HUES48 (cell line): ENCODE results near the gene POLR3E.

ENCODE experiments used
- H3K27ac ChIP-seq: one replicate; pipeline ENCODE4 v1.7.0; 2013; ENCODE audit warnings: low read depth, low read length, inconsistent platforms
- H3K27me3 ChIP-seq: 2 replicates; pipeline ENCODE4 v1.6.1; 2013; ENCODE audit warnings: mild to moderate bottlenecking, low read length; ENCODE audit not compliant: control insufficient read depth, insufficient read depth
- H3K36me3 ChIP-seq: 2 replicates; pipeline ENCODE4 v1.6.1; 2013; ENCODE audit warnings: low read length; ENCODE audit not compliant: control insufficient read depth, insufficient read depth
- H3K4me1 ChIP-seq: 2 replicates; pipeline ENCODE4 v1.6.1; 2013; ENCODE audit warnings: mild to moderate bottlenecking, low read length; ENCODE audit not compliant: control insufficient read depth, insufficient read depth
- H3K4me3 ChIP-seq: 2 replicates; pipeline ENCODE4 v1.5.1; 2013; ENCODE audit warnings: mild to moderate bottlenecking, low read depth, low read length
- H3K9ac ChIP-seq: 2 replicates; pipeline ENCODE4 v1.6.1; 2013; ENCODE audit warnings: mild to moderate bottlenecking, low read depth, low read length, moderate library complexity
- H3K9me3 ChIP-seq: 2 replicates; pipeline ENCODE4 v1.6.1; 2013; ENCODE audit warnings: low read length; ENCODE audit not compliant: control insufficient read depth, insufficient read depth

POLR3E gene

DNA sequence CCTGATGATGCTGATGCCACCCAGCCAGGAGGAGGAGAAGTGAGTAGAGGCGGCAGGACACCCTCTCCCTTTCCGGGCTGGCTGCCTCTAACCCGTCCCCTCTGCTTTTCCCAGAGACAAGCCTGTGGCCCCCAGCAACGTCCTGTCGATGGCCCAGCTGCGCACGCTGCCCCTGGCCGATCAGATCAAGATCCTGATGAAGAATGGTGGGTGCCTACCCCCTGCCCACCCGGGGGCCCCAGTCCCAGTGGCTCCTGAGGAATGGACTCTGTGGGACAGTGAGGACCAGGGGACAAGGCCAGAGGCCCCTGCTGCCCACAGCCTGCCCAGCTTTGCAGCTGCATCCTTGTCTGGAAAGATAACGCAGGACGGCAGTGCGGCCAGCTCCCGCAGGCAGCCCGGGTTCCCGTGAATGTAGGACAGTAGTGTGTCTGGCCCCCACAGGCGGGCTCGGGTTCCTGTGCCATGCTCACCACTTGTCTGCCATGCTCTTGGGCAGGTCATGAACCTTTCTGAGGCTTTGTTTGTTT lies 19.9 kb downstream of the POLR3E start:
- Histone ChIP-seq H3K27ac (no peak overlapping the region), H3K4me3 (no peak overlapping the region), H3K27me3 (no peaks in the 10 kb centered on the region), H3K36me3 (peaks cover 91% of the 10 kb centered on the region), H3K9ac (no peak overlapping the region), H3K4me1 (peaks cover 4% of the 10 kb centered on the region; the same call in 1 of the 2 replicates), H3K9me3 (no peaks in the 10 kb centered on the region)

- no peaks in the 10 kb centered on the region for H3K9me3 ChIP-seq
- no peak overlapping the region for H3K9ac ChIP-seq
- no peak overlapping the region for H3K4me3 ChIP-seq
- H3K27ac ChIP-seq, result no peak overlapping the region
- H3K36me3 ChIP-seq, result peaks cover 91% of the 10 kb centered on the region
- H3K27me3 ChIP-seq, result no peaks in the 10 kb centered on the region
- H3K4me1 ChIP-seq, result peaks cover 4% of the 10 kb centered on the region; the same call in 1 of the 2 replicates
Observed at GRCh38 chr16:22317625-22318024, 20.4 kb downstream of the POLR3E start.

DNA sequence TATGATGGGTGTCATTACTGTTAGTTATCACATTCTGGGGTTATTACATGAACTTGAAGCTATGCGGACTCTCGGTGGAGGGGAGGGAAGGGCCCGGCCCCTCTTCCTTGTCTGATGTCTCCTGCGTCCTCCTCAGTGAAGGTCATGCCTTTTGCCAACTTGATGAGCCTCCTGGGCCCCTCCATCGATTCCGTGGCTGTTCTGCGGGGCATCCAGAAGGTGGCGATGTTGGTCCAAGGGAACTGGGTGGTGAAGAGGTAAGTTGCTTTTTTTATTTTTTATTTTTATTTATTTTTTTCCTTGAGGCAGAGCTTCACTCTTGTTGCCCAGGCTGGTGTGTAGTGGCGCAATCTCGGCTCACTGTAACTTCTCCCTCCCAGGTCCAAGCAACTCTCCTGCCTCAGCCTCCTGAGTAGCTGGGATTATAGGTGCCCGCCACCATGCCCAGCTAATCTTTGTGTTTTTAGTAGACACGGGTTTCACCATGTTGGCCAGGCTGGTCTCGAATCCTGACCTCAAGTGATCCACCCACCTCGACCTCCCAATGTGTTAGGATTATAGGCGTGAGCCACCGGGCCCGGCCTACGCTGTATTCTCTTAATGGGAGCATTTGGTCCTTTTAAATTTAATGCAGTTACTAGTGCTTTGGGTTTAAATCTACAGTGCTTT lies 21.6 kb downstream of the POLR3E start:
- Histone ChIP-seq H3K9me3 (no peaks in the 10 kb centered on the region), H3K36me3 (peaks cover 91% of the 10 kb centered on the region), H3K27ac (no peak overlapping the region), H3K27me3 (no peaks in the 10 kb centered on the region), H3K4me3 (no peak overlapping the region), H3K9ac (no peak overlapping the region), H3K4me1 (peaks cover 4% of the 10 kb centered on the region; the same call in 1 of the 2 replicates)

DNA sequence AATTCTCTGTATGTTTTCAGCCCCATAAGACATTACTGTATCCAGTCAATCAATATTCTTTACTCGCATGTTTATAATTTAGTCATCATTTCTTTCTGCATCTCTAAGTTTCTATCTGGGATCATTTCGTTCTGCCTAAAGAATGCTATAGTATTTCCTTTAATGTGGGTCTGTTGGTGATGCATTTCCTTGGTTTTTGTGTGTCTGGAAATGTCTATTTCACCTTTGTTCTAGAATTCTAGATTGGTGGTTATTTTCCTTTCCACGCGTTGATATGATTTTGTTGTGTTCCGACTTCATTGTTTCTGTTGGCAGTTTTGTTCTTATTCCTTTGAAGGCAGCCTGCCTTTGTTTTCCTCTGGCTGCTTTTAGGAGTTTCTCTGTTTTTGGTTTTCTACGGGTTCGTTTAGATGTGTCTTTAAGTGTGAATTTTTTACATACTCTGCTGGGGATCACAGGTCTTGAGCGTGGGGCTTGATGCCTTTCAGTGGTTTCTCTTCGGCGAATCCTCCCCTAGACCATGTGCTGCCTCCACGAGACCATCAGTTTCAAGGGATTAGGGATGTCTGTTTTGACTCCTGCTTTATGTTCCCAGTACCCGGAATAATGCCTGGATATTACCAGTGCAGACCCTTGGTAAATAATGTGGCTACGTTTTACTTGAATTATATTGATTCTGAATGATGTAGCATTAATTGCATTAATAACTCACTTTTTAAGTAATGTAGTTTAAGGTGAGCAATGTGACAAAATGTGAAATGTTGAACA lies 23.5 kb downstream of the POLR3E start:
- H3K27me3 ChIP-seq, result no peaks in the 10 kb centered on the region

GRCh38 chr16:22321340-22322001 lies 24.3 kb downstream of the POLR3E start:
- H3K9me3 ChIP-seq, result no peaks in the 10 kb centered on the region
- peak overlapping the region; percentile 32 for H3K27ac ChIP-seq
- peak overlapping the region; percentile 53; the same call in 1 of the 2 replicates for H3K9ac ChIP-seq
- H3K4me3 ChIP-seq, result no peak overlapping the region
- no peaks in the 10 kb centered on the region for H3K27me3 ChIP-seq
- H3K4me1 ChIP-seq, result peaks cover 4% of the 10 kb centered on the region; the same call in 1 of the 2 replicates
- H3K36me3 ChIP-seq, result peaks cover 93% of the 10 kb centered on the region

More for the DNA sequence above, 23.5 kb downstream of the POLR3E start:
- Histone ChIP-seq H3K9ac (no peak overlapping the region), H3K9me3 (no peaks in the 10 kb centered on the region), H3K27ac (peak overlapping the region; percentile 32), H3K4me3 (no peak overlapping the region), H3K36me3 (peaks cover 93% of the 10 kb centered on the region), H3K4me1 (peaks cover 4% of the 10 kb centered on the region; the same call in 1 of the 2 replicates)

GRCh38 chr16:22322021-22322471 lies 24.8 kb downstream of the POLR3E start:
- no peak overlapping the region for H3K4me3 ChIP-seq
- H3K4me1 ChIP-seq, result peaks cover 4% of the 10 kb centered on the region; the same call in 1 of the 2 replicates
- H3K27me3 ChIP-seq, result no peaks in the 10 kb centered on the region
- no peak overlapping the region for H3K27ac ChIP-seq
- H3K9ac ChIP-seq, result no peak overlapping the region
- peaks cover 93% of the 10 kb centered on the region for H3K36me3 ChIP-seq
- H3K9me3 ChIP-seq, result no peaks in the 10 kb centered on the region

DNA sequence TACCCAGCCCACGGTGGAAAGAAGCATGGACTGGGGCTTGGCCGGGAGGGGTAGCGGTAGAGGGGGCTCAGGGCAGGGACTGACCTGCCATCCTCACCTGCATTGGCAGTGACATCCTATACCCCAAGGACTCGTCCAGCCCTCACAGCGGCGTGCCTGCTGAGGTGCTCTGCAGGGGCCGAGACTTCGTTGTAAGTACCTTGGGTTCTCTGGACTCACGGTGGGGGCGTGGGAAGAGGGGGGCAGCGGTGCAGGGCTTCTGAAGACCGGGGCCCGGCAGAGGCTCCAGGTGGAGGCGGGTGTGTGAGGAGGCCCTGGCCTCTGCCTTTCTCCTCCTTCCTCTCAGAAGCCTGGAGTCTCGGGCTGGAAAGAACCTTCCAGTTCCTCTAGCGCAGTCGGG lies 25.5 kb downstream of the POLR3E start:
- Histone ChIP-seq H3K36me3 (peaks cover 93% of the 10 kb centered on the region), H3K4me1 (peaks cover 4% of the 10 kb centered on the region; the same call in 1 of the 2 replicates), H3K4me3 (no peak overlapping the region), H3K9me3 (no peaks in the 10 kb centered on the region), H3K9ac (no peak overlapping the region), H3K27ac (no peak overlapping the region), H3K27me3 (no peaks in the 10 kb centered on the region)

DNA sequence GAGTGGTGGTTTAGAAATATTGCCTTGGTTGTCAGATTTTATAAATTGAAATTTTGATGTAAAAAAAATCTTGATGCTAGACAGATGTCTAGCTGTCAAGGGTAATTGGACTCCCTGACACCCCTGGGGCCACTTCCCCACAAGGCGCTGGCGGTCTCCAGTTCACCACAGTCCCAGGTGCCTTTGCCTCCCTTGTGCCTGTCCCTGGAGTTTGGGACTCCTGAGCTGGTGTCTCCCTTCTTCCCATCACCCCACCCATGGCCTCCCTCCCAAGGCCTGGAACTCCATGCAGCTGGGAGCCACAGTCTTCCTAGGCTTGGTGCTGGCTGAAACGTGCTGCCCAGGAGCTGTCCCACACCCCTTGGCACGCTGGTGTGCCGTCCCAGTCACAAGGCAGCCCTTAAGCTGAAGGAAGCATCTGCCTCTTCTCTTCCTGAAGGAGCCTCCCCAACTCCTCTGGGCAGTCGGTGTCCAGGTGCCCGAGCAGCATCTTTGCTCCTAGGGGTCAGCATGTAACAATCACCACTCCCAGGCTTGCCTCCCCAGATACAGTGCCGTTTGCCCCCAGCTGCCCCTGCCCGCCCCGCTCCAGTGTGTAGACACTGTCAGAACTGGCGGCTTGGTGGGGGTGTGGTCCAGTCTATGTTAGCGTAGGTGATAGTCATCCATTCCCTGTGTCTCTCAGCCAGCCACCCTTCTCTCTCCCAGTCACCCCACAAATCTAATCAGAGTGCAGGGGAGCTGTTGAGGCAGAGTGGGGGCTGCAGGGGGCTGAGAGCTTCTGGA lies 26.2 kb downstream of the POLR3E start:
- H3K4me3 ChIP-seq, result no peak overlapping the region
- no peak overlapping the region for H3K27ac ChIP-seq
- peaks cover 4% of the 10 kb centered on the region; the same call in 1 of the 2 replicates for H3K4me1 ChIP-seq
- no peaks in the 10 kb centered on the region for H3K9me3 ChIP-seq
- H3K36me3 ChIP-seq, result peaks cover 95% of the 10 kb centered on the region
- H3K9ac ChIP-seq, result no peak overlapping the region
- no peaks in the 10 kb centered on the region for H3K27me3 ChIP-seq

DNA sequence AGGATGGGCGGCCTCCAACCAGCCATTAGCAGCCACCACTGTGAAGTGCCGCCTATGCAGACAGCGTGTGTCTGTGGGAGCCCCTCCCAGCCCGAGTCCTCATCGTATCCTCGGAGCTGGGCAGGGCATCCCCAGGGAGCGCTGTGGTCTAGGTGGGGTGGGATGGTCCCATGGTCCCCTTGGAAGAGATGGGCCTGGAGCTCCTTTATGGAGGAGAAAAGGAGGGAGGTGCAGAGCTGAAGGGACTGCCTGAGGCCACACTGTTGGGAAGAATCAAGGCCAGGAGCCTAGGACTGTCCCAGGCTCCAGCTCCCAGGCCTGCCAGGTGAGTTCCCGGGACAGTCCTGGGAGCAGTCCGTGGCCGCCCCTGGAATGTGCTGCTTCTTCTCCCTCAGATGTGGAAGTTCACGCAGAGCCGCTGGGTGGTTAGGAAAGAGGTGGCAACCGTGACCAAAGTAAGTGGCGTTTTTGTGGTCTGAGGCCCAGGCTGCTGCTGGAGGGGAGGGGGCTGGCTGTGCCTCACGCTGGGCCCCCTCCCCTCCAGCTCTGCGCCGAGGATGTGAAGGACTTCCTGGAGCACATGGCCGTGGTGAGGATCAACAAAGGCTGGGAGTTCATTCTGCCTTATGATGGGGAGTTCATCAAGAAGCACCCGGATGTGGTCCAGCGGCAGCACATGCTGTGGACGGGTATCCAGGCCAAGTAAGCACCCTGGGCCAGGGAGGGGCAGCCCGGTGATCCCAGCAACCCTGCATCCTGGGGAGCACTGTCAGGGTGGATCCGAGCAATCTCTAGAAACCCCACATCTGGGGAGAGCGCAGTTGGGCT lies 27.0 kb downstream of the POLR3E start:
- Histone ChIP-seq H3K36me3 (peaks cover 96% of the 10 kb centered on the region), H3K4me1 (peaks cover 4% of the 10 kb centered on the region; the same call in 1 of the 2 replicates), H3K9ac (no peak overlapping the region), H3K9me3 (no peaks in the 10 kb centered on the region), H3K4me3 (no peak overlapping the region), H3K27ac (no peak overlapping the region), H3K27me3 (no peaks in the 10 kb centered on the region)
